T-helper 1 cell treated with Interleukin-12 subunit alpha and Interleukin-12 subunit beta and Interleukin-4 antibody, amounts not matched to agents 30 μg/mL and 1 μg/mL, for 36 hours (primary cell): Measurements from ENCODE around the gene CELF2.

Experiments used
- H3K27ac Mint-ChIP-seq: one replicate; pipeline ENCODE4 v1.8.0; 2021; ENCODE audit warnings: mild to moderate bottlenecking, mixed read lengths
- H3K27me3 Mint-ChIP-seq: one replicate; pipeline ENCODE4 v1.8.0; 2021; ENCODE audit warnings: low read depth, mixed read lengths
- H3K36me3 Mint-ChIP-seq: one replicate; pipeline ENCODE4 v1.8.0; 2021; ENCODE audit warnings: low read depth, mixed read lengths
- H3K4me1 Mint-ChIP-seq: one replicate; pipeline ENCODE4 v1.8.0; 2021; ENCODE audit warnings: low read depth, mixed read lengths
- H3K4me3 Mint-ChIP-seq: one replicate; pipeline ENCODE4 v1.8.0; 2021; ENCODE audit warnings: mild to moderate bottlenecking, moderate library complexity, mixed read lengths
- H3K9me3 Mint-ChIP-seq: one replicate; pipeline ENCODE4 v1.8.0; 2021; ENCODE audit warnings: mixed read lengths

CELF2 gene

GRCh38 chr10:11010582-11010981 is 7.1 kb upstream of the CELF2 start:
- no peaks in the 10 kb centered on the region for H3K9me3 Mint-ChIP-seq
- no peak overlapping the region for H3K4me3 Mint-ChIP-seq

GRCh38 chr10:11011436-11011835 is 6.2 kb upstream of the CELF2 start:
- no peaks in the 10 kb centered on the region for H3K36me3 Mint-ChIP-seq
- H3K27me3 Mint-ChIP-seq: peaks cover 84% of the 10 kb centered on the region
- no peak overlapping the region for H3K4me3 Mint-ChIP-seq
- peaks cover 2% of the 10 kb centered on the region for H3K4me1 Mint-ChIP-seq
- H3K27ac Mint-ChIP-seq: no peak overlapping the region
- H3K9me3 Mint-ChIP-seq: no peaks in the 10 kb centered on the region

More at GRCh38 chr10:11010582-11010981, 7.1 kb upstream of the CELF2 start:
- Mint-ChIP-seq H3K27me3 (peaks cover 84% of the 10 kb centered on the region), H3K4me1 (peaks cover 2% of the 10 kb centered on the region), H3K27ac (no peak overlapping the region), H3K36me3 (no peaks in the 10 kb centered on the region)

- Mint-ChIP-seq H3K27ac (no peak overlapping the region), H3K4me1 (peaks cover 2% of the 10 kb centered on the region), H3K4me3 (no peak overlapping the region), H3K36me3 (no peaks in the 10 kb centered on the region), H3K27me3 (peaks cover 84% of the 10 kb centered on the region), H3K9me3 (no peaks in the 10 kb centered on the region)
Measured at GRCh38 chr10:11011984-11012383, 5.7 kb upstream of the CELF2 start.

- Mint-ChIP-seq H3K4me3 (no peak overlapping the region), H3K27me3 (peaks cover 88% of the 10 kb centered on the region), H3K36me3 (no peaks in the 10 kb centered on the region), H3K9me3 (no peaks in the 10 kb centered on the region), H3K4me1 (peaks cover 5% of the 10 kb centered on the region), H3K27ac (no peak overlapping the region)
Measured at GRCh38 chr10:11012421-11013295, 5.0 kb upstream of the CELF2 start.

GRCh38 chr10:11013836-11014235 is 3.8 kb upstream of the CELF2 start:
- peaks cover 80% of the 10 kb centered on the region for H3K27me3 Mint-ChIP-seq
- H3K4me1 Mint-ChIP-seq: peaks cover 7% of the 10 kb centered on the region
- H3K9me3 Mint-ChIP-seq: no peaks in the 10 kb centered on the region
- H3K27ac Mint-ChIP-seq: no peak overlapping the region
- no peaks in the 10 kb centered on the region for H3K36me3 Mint-ChIP-seq
- H3K4me3 Mint-ChIP-seq: no peak overlapping the region

- H3K27me3 Mint-ChIP-seq: peaks cover 82% of the 10 kb centered on the region
- peaks cover 2% of the 10 kb centered on the region for H3K36me3 Mint-ChIP-seq
- H3K4me1 Mint-ChIP-seq: peaks cover 9% of the 10 kb centered on the region
- H3K27ac Mint-ChIP-seq: no peak overlapping the region
- H3K4me3 Mint-ChIP-seq: no peak overlapping the region
- H3K9me3 Mint-ChIP-seq: no peaks in the 10 kb centered on the region
Measured at GRCh38 chr10:11014671-11015445, 2.8 kb upstream of the CELF2 start.

DNA sequence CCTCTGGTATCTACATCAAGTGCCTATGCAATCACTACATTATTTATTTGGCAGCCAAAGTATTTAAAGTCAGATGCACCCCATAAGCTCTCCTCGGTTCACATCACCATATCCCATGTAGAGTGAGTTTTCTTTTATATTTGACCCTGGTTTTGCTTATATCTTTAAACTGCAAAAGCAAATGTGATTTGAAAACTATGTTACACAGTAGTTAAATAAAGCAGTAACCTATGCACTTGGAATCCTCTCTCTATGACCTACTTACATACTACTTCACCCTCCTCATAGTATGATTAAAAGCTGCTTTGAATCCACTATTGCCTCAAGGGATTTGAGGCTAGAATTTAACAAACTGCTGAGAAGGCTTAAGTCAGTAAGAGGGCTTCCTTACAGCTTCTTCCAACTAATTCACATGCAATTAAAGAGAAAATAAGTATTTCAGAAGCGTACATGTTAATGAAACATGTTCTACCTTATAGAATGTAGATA is 2.2 kb upstream of the CELF2 start:
- Mint-ChIP-seq H3K4me3 (no peak overlapping the region), H3K27ac (no peak overlapping the region), H3K9me3 (no peaks in the 10 kb centered on the region), H3K27me3 (peaks cover 84% of the 10 kb centered on the region), H3K36me3 (peaks cover 2% of the 10 kb centered on the region), H3K4me1 (peaks cover 9% of the 10 kb centered on the region)

GRCh38 chr10:11017000-11017569 is 587 bp upstream of the CELF2 start:
- Mint-ChIP-seq H3K27me3 (peaks cover 86% of the 10 kb centered on the region), H3K4me3 (peak overlapping the region; percentile 63), H3K9me3 (no peaks in the 10 kb centered on the region), H3K4me1 (peaks cover 9% of the 10 kb centered on the region), H3K27ac (no peak overlapping the region), H3K36me3 (peaks cover 2% of the 10 kb centered on the region)

GRCh38 chr10:11018432-11018841 is 765 bp downstream of the CELF2 start:
- H3K36me3 Mint-ChIP-seq: peaks cover 2% of the 10 kb centered on the region
- peaks cover 9% of the 10 kb centered on the region for H3K4me1 Mint-ChIP-seq
- no peaks in the 10 kb centered on the region for H3K9me3 Mint-ChIP-seq
- H3K27me3 Mint-ChIP-seq: peaks cover 86% of the 10 kb centered on the region
- H3K27ac Mint-ChIP-seq: no peak overlapping the region
- peak overlapping the region; percentile 52 for H3K4me3 Mint-ChIP-seq

- peak overlapping the region; percentile 52 for H3K4me3 Mint-ChIP-seq
- peak overlapping the region; percentile 4 for H3K27ac Mint-ChIP-seq
- peaks cover 9% of the 10 kb centered on the region for H3K4me1 Mint-ChIP-seq
- peaks cover 85% of the 10 kb centered on the region for H3K27me3 Mint-ChIP-seq
- H3K36me3 Mint-ChIP-seq: peaks cover 2% of the 10 kb centered on the region
- no peaks in the 10 kb centered on the region for H3K9me3 Mint-ChIP-seq
Measured at GRCh38 chr10:11018855-11019631, 1.4 kb downstream of the CELF2 start.

- Mint-ChIP-seq H3K36me3 (peaks cover 2% of the 10 kb centered on the region), H3K27ac (no peak overlapping the region), H3K27me3 (peaks cover 78% of the 10 kb centered on the region), H3K4me1 (peaks cover 9% of the 10 kb centered on the region), H3K9me3 (no peaks in the 10 kb centered on the region), H3K4me3 (peak overlapping the region; percentile 52)
Measured at GRCh38 chr10:11019724-11020547, 2.3 kb downstream of the CELF2 start.

DNA sequence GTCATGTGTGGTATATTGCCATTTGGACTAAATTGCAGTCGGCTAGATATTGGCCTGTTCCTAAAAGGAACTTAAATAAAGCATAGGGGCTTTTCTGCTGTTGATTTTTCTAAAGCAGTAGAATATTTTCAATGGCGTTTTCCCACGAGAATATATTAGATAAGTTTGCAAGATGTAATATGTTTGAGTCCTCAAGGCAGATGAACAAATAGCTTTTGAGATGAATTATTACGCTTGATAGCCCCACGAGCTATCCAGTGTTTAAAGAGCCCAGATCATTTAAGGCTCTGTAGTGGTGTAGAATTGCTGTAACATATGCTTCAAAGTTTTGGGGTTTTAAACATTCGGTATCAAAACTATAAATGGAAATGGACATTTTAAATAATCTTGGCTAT is 2.9 kb downstream of the CELF2 start:
- Mint-ChIP-seq H3K4me3 (no peak overlapping the region), H3K9me3 (no peaks in the 10 kb centered on the region), H3K27me3 (peaks cover 77% of the 10 kb centered on the region)

GRCh38 chr10:11022213-11022612 is 4.5 kb downstream of the CELF2 start:
- Mint-ChIP-seq H3K27me3 (peaks cover 68% of the 10 kb centered on the region), H3K4me1 (peaks cover 8% of the 10 kb centered on the region), H3K4me3 (no peak overlapping the region), H3K36me3 (peaks cover 2% of the 10 kb centered on the region), H3K9me3 (no peaks in the 10 kb centered on the region), H3K27ac (no peak overlapping the region)

More for the DNA sequence above, 2.9 kb downstream of the CELF2 start:
- H3K4me1 Mint-ChIP-seq: peaks cover 9% of the 10 kb centered on the region
- peaks cover 2% of the 10 kb centered on the region for H3K36me3 Mint-ChIP-seq
- H3K27ac Mint-ChIP-seq: no peak overlapping the region
